ENCODE data around the gene ZNF75A. TPM values are rescaled to one million over a fixed set of nuclear protein-coding genes. Genes with fewer than 3 reads are reported as not detected.

The ZNF75A gene
- total and polyA plus RNA-seq, 9 of the 15 experiments (the other 6 are each of a cell fraction or from before 2014, with no cell fraction given): 7.2 to 24.5 (median 17.1) TPM

DNA sequence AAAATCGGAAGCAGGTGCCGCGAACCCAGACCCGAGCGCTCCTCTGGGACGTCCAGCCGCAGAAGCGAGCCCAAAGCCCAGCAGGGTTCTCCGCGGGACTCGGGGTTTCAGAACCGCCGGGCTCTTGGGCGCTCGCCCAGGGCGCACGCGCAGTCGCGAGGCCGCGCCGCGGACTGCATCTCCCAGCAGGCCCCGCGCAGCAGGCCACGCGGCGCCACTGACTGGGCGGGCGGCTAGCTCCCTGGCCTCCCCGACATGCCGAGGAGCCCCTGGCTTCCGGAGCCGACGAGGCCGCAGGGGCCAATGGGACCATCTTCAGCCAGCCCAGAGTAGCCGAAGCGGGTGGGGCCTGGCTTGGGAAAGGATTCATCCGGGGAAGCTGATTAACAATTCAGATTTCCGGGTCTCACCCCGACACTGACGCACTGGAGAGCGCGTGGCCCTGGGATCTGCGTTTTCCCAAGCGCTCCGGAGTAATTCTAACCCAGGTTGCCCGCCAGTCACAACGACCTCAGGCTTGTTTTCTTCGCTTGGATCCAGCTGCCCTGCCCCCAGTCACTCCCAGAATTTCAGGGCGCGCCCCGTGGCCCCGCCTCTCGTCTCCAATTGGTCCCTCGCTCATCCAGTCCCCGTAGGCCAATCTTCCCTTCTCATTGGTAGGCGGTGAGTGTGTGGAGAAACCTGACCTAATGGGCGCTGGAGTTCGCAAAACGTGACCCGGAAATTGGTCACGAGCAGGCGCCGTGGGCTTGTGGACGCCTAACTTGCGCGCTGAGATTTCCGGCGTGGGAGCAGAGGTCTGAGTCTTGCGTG is 22.4 kb upstream of the ZNF75A start, which contains the start of gene ZNF263 (continued):
- peak; percentile 98 for TF ChIP-seq C11orf30 (IDR thresholded peaks at IDR 0.05; ENCODE audit: low read depth)
- no peak for TF ChIP-seq ZNF785 (CRISPR knock-in tag; IDR thresholded peaks at IDR 0.05)
- TF ChIP-seq EP300 (IDR thresholded peaks at IDR 0.05; ENCODE audit: low read length): no peak; the same call in 1 of the 2 replicates
- TF ChIP-seq ZNF830 (CRISPR knock-in tag; IDR thresholded peaks at IDR 0.05): no peak
- TF ChIP-seq ZEB2 (IDR thresholded peaks at IDR 0.05): no peak
- TF ChIP-seq NR2F6 (CRISPR knock-in tag; IDR thresholded peaks at IDR 0.05): no peak
- TF ChIP-seq ILK (tag; IDR thresholded peaks at IDR 0.05; ENCODE audit: borderline replicate concordance, low read depth): no peak
- TF ChIP-seq, protein P1, sequence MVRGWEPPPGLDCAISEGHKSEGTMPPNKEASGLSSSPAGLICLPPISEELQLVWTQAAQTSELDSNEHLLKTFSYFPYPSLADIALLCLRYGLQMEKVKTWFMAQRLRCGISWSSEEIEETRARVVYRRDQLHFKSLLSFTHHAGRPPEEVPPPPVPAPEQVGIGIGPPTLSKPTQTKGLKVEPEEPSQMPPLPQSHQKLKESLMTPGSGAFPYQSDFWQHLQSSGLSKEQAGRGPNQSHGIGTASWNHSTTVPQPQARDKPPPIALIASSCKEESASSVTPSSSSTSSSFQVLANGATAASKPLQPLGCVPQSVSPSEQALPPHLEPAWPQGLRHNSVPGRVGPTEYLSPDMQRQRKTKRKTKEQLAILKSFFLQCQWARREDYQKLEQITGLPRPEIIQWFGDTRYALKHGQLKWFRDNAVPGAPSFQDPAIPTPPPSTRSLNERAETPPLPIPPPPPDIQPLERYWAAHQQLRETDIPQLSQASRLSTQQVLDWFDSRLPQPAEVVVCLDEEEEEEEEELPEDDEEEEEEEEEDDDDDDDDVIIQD (CRISPR knock-in tag; IDR thresholded peaks at IDR 0.05): no peak
- TF ChIP-seq, protein P2, sequence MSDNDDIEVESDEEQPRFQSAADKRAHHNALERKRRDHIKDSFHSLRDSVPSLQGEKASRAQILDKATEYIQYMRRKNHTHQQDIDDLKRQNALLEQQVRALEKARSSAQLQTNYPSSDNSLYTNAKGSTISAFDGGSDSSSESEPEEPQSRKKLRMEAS (CRISPR knock-in tag; IDR thresholded peaks at IDR 0.05): peak; percentile 92
- TF ChIP-seq FOXM1 (IDR thresholded peaks at IDR 0.05; ENCODE audit: low read depth): no peak; the same call in 1 of the 2 replicates
- TF ChIP-seq FOXM1 (CRISPR knock-in tag; IDR thresholded peaks at IDR 0.05; ENCODE audit: low read depth): no peak
- TF ChIP-seq ZC3H8 (IDR thresholded peaks at IDR 0.05): no peak
- peak in 1 of 2 experiments; percentile 34; a peak in 1 of 4 replicates for TF ChIP-seq KDM4B (IDR thresholded peaks at IDR 0.05; ENCODE audit: borderline replicate concordance in 2 of 2, low read depth in 1 of 2)
- no peak for TF ChIP-seq ZNF3 (CRISPR knock-in tag; IDR thresholded peaks at IDR 0.05)
- no peak for TF ChIP-seq ESRRB (CRISPR knock-in tag; IDR thresholded peaks at IDR 0.05; ENCODE audit: borderline replicate concordance)
- TF ChIP-seq ATF1 (CRISPR knock-in tag; IDR thresholded peaks at IDR 0.05): peak; percentile 95
- TF ChIP-seq ATF1 (tag; IDR thresholded peaks at IDR 0.05): peak; percentile 98
- TF ChIP-seq RAD51 (IDR thresholded peaks at IDR 0.05; ENCODE audit: borderline replicate concordance, low read depth): peak; percentile 73
- TF ChIP-seq ZNF584 (CRISPR knock-in tag; IDR thresholded peaks at IDR 0.05; ENCODE audit: low read depth): no peak
- peak; percentile 33; the same call in 1 of the 2 replicates for TF ChIP-seq CBFA2T3 (IDR thresholded peaks at IDR 0.05)
- TF ChIP-seq, protein P3, sequence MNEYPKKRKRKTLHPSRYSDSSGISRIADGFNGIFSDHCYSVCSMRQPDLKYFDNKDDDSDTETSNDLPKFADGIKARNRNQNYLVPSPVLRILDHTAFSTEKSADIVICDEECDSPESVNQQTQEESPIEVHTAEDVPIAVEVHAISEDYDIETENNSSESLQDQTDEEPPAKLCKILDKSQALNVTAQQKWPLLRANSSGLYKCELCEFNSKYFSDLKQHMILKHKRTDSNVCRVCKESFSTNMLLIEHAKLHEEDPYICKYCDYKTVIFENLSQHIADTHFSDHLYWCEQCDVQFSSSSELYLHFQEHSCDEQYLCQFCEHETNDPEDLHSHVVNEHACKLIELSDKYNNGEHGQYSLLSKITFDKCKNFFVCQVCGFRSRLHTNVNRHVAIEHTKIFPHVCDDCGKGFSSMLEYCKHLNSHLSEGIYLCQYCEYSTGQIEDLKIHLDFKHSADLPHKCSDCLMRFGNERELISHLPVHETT (CRISPR knock-in tag; conservative IDR thresholded peaks at IDR 0.05 in 1 of 2, IDR thresholded peaks at IDR 0.05 in 1 of 2): peak in 1 of 2 experiments; percentile 60; a peak in 1 of 4 replicates
- no peak for TF ChIP-seq PRMT5 (CRISPR knock-in tag; IDR thresholded peaks at IDR 0.05)
- TF ChIP-seq MCM7 (IDR thresholded peaks at IDR 0.05): no peak
- TF ChIP-seq ZNF384 (IDR thresholded peaks at IDR 0.05; ENCODE audit: low read depth, low read length): no peak
- no peak for TF ChIP-seq ZNF699 (CRISPR knock-in tag; IDR thresholded peaks at IDR 0.05; ENCODE audit: insufficient replicate concordance)
- TF ChIP-seq TRIM28 (IDR thresholded peaks at IDR 0.05): peak; percentile 13; the same call in 1 of the 2 replicates
